K562 (cell line): ENCODE measurements around the gene TBC1D5. TPM values are rescaled to one million over a fixed set of nuclear protein-coding genes. Genes with fewer than 3 reads are reported as not detected.
A peak's percentile ranks its signal among the peaks of the same experiment; 100 is the strongest.

Experiments used
- ATAC-seq: fragments of 200-7000 bp; cut with Tn5 transposase; 3 replicates; pipeline ENCODE4 v1.9.1; 2020; ENCODE audit warnings: moderate library complexity
- BruUV-seq: library from RNA; stranded (reverse); fragments of 400-500 nt; replicated peaks from 2 replicates; lab custom pipeline; 2021; lab: Mats Ljungman, UMichigan
- CTCF ChIA-PET: fragments of 300-600 bp; formaldehyde crosslinking; extraction: SDS; loops from one replicate; lab custom pipeline; 2021; ENCODE audit warnings: low intra/inter-chr PET ratio; lab: Yijun Ruan, JAX
- POLR2A ChIA-PET: fragments of 300-600, 350-650 bp; sonication (Branson Sonifier 250); formaldehyde crosslinking; extraction: SDS; loops from one replicate; lab custom pipeline; 2021; ENCODE audit warnings: antibody characterized with exemption, inconsistent platforms; lab: Yijun Ruan, JAX
- DNase-seq, 4 experiments: peaks; one replicate each; pipeline versions ENCODE4 v3.0.0 to v3.0.0-alpha.2; 2011 to 2018; ENCODE audit warnings: low spot score in 3 of 4, mixed read lengths in 3 of 4; ENCODE audit errors: extremely low read depth in 1 of 4
- FAIRE-seq: peaks from 2 replicates; lab custom pipeline; 2011; peaks lifted over from hg19 to GRCh38; lab: Jason Lieb, UNC
- H2AFZ ChIP-seq: 2 replicates; pipeline ENCODE4 v1.6.0; 2011; ENCODE audit warnings: low read depth, low read length, control low read depth, inconsistent platforms
- H3K27ac ChIP-seq: fragments of 200-600 bp; 3 replicates; pipeline ENCODE4 v1.8.0; 2011; ENCODE audit warnings: low read depth, mild to moderate bottlenecking, control low read depth, inconsistent platforms, low read length, moderate library complexity, mixed read lengths; ENCODE audit errors: extremely low read depth
- H3K27me3 ChIP-seq, 2 experiments: fragments of 300-600 bp in 1 of 2; 2 replicates in 1 of 2; 3 replicates in 1 of 2; pipeline versions ENCODE4 v1.6.0 to v1.8.0; 2011; ENCODE audit warnings: inconsistent platforms in 2 of 2, low read length in 2 of 2, mild to moderate bottlenecking in 1 of 2, mixed read lengths in 1 of 2, moderate library complexity in 1 of 2; ENCODE audit not compliant: control insufficient read depth in 2 of 2, insufficient read depth in 2 of 2
- H3K36me3 ChIP-seq: fragments of 300-600 bp; 3 replicates; pipeline ENCODE4 v1.8.0; 2011; ENCODE audit warnings: mild to moderate bottlenecking, low read length, inconsistent platforms; ENCODE audit not compliant: control insufficient read depth, insufficient read depth
- H3K4me1 ChIP-seq, 2 experiments: fragments of 200-600 bp in 1 of 2; replicated peaks in 1 of 2; 2 replicates in 1 of 2; 3 replicates in 1 of 2; pipeline versions ENCODE4 v1.5.1 to v1.8.0; 2011; ENCODE audit warnings: inconsistent platforms in 2 of 2, low read length in 2 of 2, mild to moderate bottlenecking in 1 of 2, mixed read lengths in 1 of 2, moderate library complexity in 1 of 2; ENCODE audit not compliant: control insufficient read depth in 2 of 2, insufficient read depth in 2 of 2
- H3K4me2 ChIP-seq: 2 replicates; pipeline ENCODE4 v1.6.1; 2011; ENCODE audit warnings: low read length, control low read depth, inconsistent platforms, mixed read lengths; ENCODE audit not compliant: insufficient read depth
- H3K4me3 ChIP-seq: fragments of 200-600 bp; sonication (generic), shearing (Covaris generic); 2 replicates; pipeline ENCODE4 v1.5.1; 2016; ENCODE audit warnings: control low read depth, inconsistent platforms
- H3K79me2 ChIP-seq: fragments of 200-600 bp; 3 replicates; pipeline ENCODE4 v1.8.0; 2011; ENCODE audit warnings: low read length, inconsistent platforms; ENCODE audit not compliant: control insufficient read depth, insufficient read depth
- H3K9ac ChIP-seq, 2 experiments: 2 replicates each; pipeline versions ENCODE4 v1.6.0 to v1.6.1; 2011; ENCODE audit warnings: low read depth in 2 of 2, low read length in 2 of 2, control low read depth in 1 of 2, inconsistent platforms in 1 of 2, mild to moderate bottlenecking in 1 of 2, mixed read lengths in 1 of 2; ENCODE audit not compliant: insufficient read depth in 1 of 2
- H3K9me1 ChIP-seq: one replicate; pipeline ENCODE4 v1.6.0; 2011; ENCODE audit warnings: inconsistent platforms, mild to moderate bottlenecking, low read length, moderate library complexity; ENCODE audit not compliant: control insufficient read depth, insufficient read depth
- H3K9me3 ChIP-seq: replicated peaks from 2 replicates; pipeline ENCODE4 v1.5.1; 2011; ENCODE audit warnings: low read depth, low read length, inconsistent platforms; ENCODE audit not compliant: control insufficient read depth, insufficient read depth
- H4K20me1 ChIP-seq: replicated peaks from 2 replicates; pipeline ENCODE4 v1.6.1; 2011; ENCODE audit warnings: low read length, inconsistent platforms, mixed read lengths; ENCODE audit not compliant: control insufficient read depth, insufficient read depth
- C11orf30 ChIP-seq: fragments of 450-650 bp; IDR thresholded peaks from 2 replicates; pipeline ENCODE4 v1.6.1; 2016; ENCODE audit warnings: low read depth, mild to moderate bottlenecking
- CBFA2T3 ChIP-seq: fragments of 450-650 bp; IDR thresholded peaks from 2 replicates; pipeline ENCODE4 v1.6.1; 2017
- CEBPB ChIP-seq: fragments of 450-650 bp; IDR thresholded peaks from 2 replicates; pipeline ENCODE4 v1.6.1; 2016; ENCODE audit warnings: missing genetic modification characterization, missing compliant biosample characterization
- MAFG ChIP-seq: fragments of 450-650 bp; conservative IDR thresholded peaks from 2 replicates; pipeline ENCODE4 v1.6.1; 2016; ENCODE audit warnings: missing genetic modification characterization, missing compliant biosample characterization
- ZNF197 ChIP-seq: fragments of 200-800 bp; sonication (Bioruptor generic); IDR thresholded peaks from 2 replicates; pipeline ENCODE4 v1.6.1; 2016; ENCODE audit warnings: low read depth, missing genetic modification characterization, missing compliant biosample characterization
- ZNF280A ChIP-seq: fragments of 450-650 bp; IDR thresholded peaks from 2 replicates; pipeline ENCODE4 v1.6.1; 2018; ENCODE audit warnings: mild to moderate bottlenecking, low read depth; ENCODE audit not compliant: partially characterized antibody
- ZNF316 ChIP-seq: fragments of 450-650 bp; IDR thresholded peaks from 2 replicates; pipeline ENCODE4 v1.6.1; 2016
- ZNF717 ChIP-seq: fragments of 250-450 bp; sonication (Bioruptor Pico); IDR thresholded peaks from 2 replicates; pipeline ENCODE4 v1.5.0; 2021
- WGBS: fragments of 100-300 bp; shearing (Covaris generic); methylation state at CpG from one replicate; pipeline ENCODE4 v1.1.6; 2016; ENCODE audit warnings: low coverage, mixed read lengths; ENCODE audit not compliant: insufficient coverage; ENCODE audit errors: missing lambda C conversion rate; 5-methylcytosine and 5-hydroxymethylcytosine counted together
- in situ Hi-C: fragments of 300-500 bp; cut with MboI; formaldehyde crosslinking; loops from 4 replicates; pipeline ENCODE4 v1.15.0; 2018; ENCODE audit warnings: inconsistent platforms, mixed read lengths
- intact Hi-C: fragments of 100-400 bp; cut with micrococcal nuclease; formaldehyde crosslinking; loops from 2 replicates; pipeline ENCODE4 v1.14.2; 2022
- polyA plus RNA-seq, 8 experiments: library from polyadenylated mRNA; depleted of rRNA in 4 of 8; stranded (reverse) in 5 of 8; unstranded in 3 of 8; fragments of >200 nt; fragmentation: Nextera tagmentation in 2 of 8; fragmentation: Illumina TruSeq in 1 of 8; extraction: Ambion mirVana in 2 of 8; extraction: Trizol in 1 of 8; gene quantifications; 2 replicates each; pipeline versions ENCODE4 v1.2.1 to v1.2.3, GENCODE V29; 2011 to 2014; ENCODE audit warnings: inconsistent platforms in 1 of 8, missing spikeins in 1 of 8
- total RNA-seq, 7 experiments: library from RNA; depleted of rRNA in 6 of 7; stranded (reverse); fragments of >200 nt in 6 of 7; fragmentation: Illumina TruSeq in 2 of 7; extraction: Trizol in 2 of 7; gene quantifications; 2 replicates each; pipeline versions ENCODE4 v1.2.1 to v1.2.3, GENCODE V29; 2011 to 2021; ENCODE audit warnings: low replicate concordance in 1 of 7

TBC1D5 gene
- total and polyA plus RNA-seq, 9 of the 15 experiments (the other 6 are each of a cell fraction or from before 2014, with no cell fraction given) = 2.9 to 38.1 (median 25.6) TPM

- FAIRE-seq = no peak
- CTCF ChIA-PET = no interaction called here
These were observed 369.1 kb downstream of the TBC1D5 start for GRCh38 chr3:17373304-17373703.

More at GRCh38 chr3:17373304-17373703, 369.1 kb downstream of the TBC1D5 start:
- no peaks in the 10 kb centered on the region for H3K9me3 ChIP-seq
- no peak overlapping the region for H3K27ac ChIP-seq
- no peaks in the 10 kb centered on the region for H3K4me1 ChIP-seq
- TF ChIP-seq C11orf30 (peak; percentile 65), ZNF717 (no peak), ZNF280A (no peak), MAFG (tag) (peak; percentile 19; the same call in 1 of the 2 replicates), CBFA2T3 (no peak), CEBPB (tag) (peak; percentile 22; the same call in 1 of the 2 replicates), ZNF316 (peak; percentile 83), ZNF197 (CRISPR knock-in tag) (no peak)
- POLR2A ChIA-PET = no interaction called here
- H3K4me2 ChIP-seq = no peak overlapping the region
- H2AFZ ChIP-seq = no peak overlapping the region
- in situ Hi-C loops (no loop called here), intact Hi-C loops (no loop called here)
- 15% methylated on average over 1 of the region's 1 CpG for WGBS
- BruUV-seq = no TSS peak
- no peaks in the 10 kb centered on the region for H3K27me3 ChIP-seq
- no peak for DNase-seq
- no peak overlapping the region for H3K9ac ChIP-seq
- no peak overlapping the region for H3K4me3 ChIP-seq
- H4K20me1 ChIP-seq = no peaks in the 10 kb centered on the region
- ATAC-seq = no peak
- H3K79me2 ChIP-seq = no peaks in the 10 kb centered on the region
- no peaks in the 10 kb centered on the region for H3K9me1 ChIP-seq
- no peaks in the 10 kb centered on the region for H3K36me3 ChIP-seq
